ENCODE results near the gene TMEM126B.
A peak's percentile ranks its signal among the peaks of the same experiment; 100 is the strongest.
"Not testable (repeated sequence)": the region's sequence is repeated elsewhere in the genome, so short reads cannot be mapped to it uniquely, and the experiment has no call there.

TMEM126B gene
- total RNA-seq, result 19.3 to 47.1 (median 29.0) reads per million in 17 experiments

GRCh38 chr11:85627998-85628770 lies at the start of gene TMEM126B:
Gene TMEM126B (plus strand): TSS chr11:85628593. CDS start chr11:85628608, 15 bp downstream.
- peak; percentile 98 for DNase-seq

GRCh38 chr11:85582111-85582510 lies 46.3 kb upstream of the TMEM126B start:
- DNase-seq, result no peak

- DNase-seq, result no peak
Measured at GRCh38 chr11:85589373-85589772, 39.0 kb upstream of the TMEM126B start.

GRCh38 chr11:85590848-85591483 lies 37.4 kb upstream of the TMEM126B start:
- peak in 3 of 4 experiments; percentile 6 to 29 (median 26) for DNase-seq

GRCh38 chr11:85595285-85595884 lies 33.0 kb upstream of the TMEM126B start:
- peak; percentile 24 to 79 (median 54) for DNase-seq

- no peak for DNase-seq
Measured at GRCh38 chr11:85596886-85597285, 31.5 kb upstream of the TMEM126B start.

- DNase-seq, result no peak
Measured at GRCh38 chr11:85599083-85599482, 29.3 kb upstream of the TMEM126B start.

GRCh38 chr11:85602526-85603213 lies 25.7 kb upstream of the TMEM126B start:
- DNase-seq, result peak; percentile 27 to 66 (median 61)

- DNase-seq, result no peak
Measured at GRCh38 chr11:85603220-85603619, 25.2 kb upstream of the TMEM126B start.

- DNase-seq, result not testable (repeated sequence)
Measured at GRCh38 chr11:85606237-85606636, 22.2 kb upstream of the TMEM126B start.

- not testable (repeated sequence) for DNase-seq
Measured at GRCh38 chr11:85608621-85609020, 19.8 kb upstream of the TMEM126B start.

GRCh38 chr11:85609286-85609685 lies 19.1 kb upstream of the TMEM126B start:
- not testable (repeated sequence) for DNase-seq

- peak; percentile 36 to 61 (median 58) for DNase-seq
Measured at GRCh38 chr11:85611643-85612042, 16.8 kb upstream of the TMEM126B start.

- no peak for DNase-seq
Measured at GRCh38 chr11:85619499-85619898, 8.9 kb upstream of the TMEM126B start.

GRCh38 chr11:85620256-85620655 lies 8.1 kb upstream of the TMEM126B start:
- no peak for DNase-seq

GRCh38 chr11:85626496-85626895 lies 1.9 kb upstream of the TMEM126B start:
- no peak for DNase-seq

GRCh38 chr11:85627332-85627997 lies 928 bp upstream of the TMEM126B start, which contains the start of gene DLG2:
Gene DLG2 (minus strand): TSS chr11:85627344.
- DNase-seq, result peak; percentile 12 to 46 (median 34)

GRCh38 chr11:85628771-85629341 lies 463 bp downstream of the TMEM126B start:
- peak; percentile 9 to 39 (median 26) for DNase-seq

GRCh38 chr11:85634747-85635146 lies 6.4 kb downstream of the TMEM126B start:
- DNase-seq, result no peak

GRCh38 chr11:85643191-85643614 lies 14.8 kb downstream of the TMEM126B start:
- no peak for DNase-seq

GRCh38 chr11:85647078-85647477 lies 18.7 kb downstream of the TMEM126B start:
- DNase-seq, result no peak

Data from suppressor macrophage (primary cell).